A673 (cell line): ENCODE results near the gene NUDT12. TPM values are rescaled to one million over a fixed set of nuclear protein-coding genes. Genes with fewer than 3 reads are reported as not detected.

Source experiments
- BruUV-seq: library from RNA; stranded (reverse); fragments of 400-500 nt; replicated peaks from 2 replicates; lab custom pipeline; 2021; lab: Mats Ljungman, UMichigan
- CTCF ChIA-PET: fragments of 300-600 bp; sonication (Branson Sonifier 250); formaldehyde crosslinking; loops from one replicate; lab custom pipeline; 2022; ENCODE audit warnings: antibody characterized with exemption; lab: Charles Lee
- POLR2A ChIA-PET: fragments of 300-600 bp; sonication (Branson Sonifier 250); formaldehyde crosslinking; loops from one replicate; lab custom pipeline; 2022; ENCODE audit warnings: antibody characterized with exemption; ENCODE audit not compliant: low non-redundant PET; lab: Charles Lee
- DNase-seq: peaks from one replicate; pipeline ENCODE4 v3.0.0-alpha.2; 2015; ENCODE audit warnings: low spot score
- H3K27ac ChIP-seq: fragments of 200-600 bp; sonication (generic); 2 replicates; pipeline ENCODE4 v1.5.1; 2016; ENCODE audit warnings: mixed run types, low read depth, mild to moderate bottlenecking, mixed read lengths, antibody characterized with exemption, low read length; ENCODE audit not compliant: poor library complexity, severe bottlenecking
- H3K27me3 ChIP-seq: fragments of 200-600 bp; sonication (generic); replicated peaks from 2 replicates; pipeline ENCODE4 v1.6.1; 2017; ENCODE audit warnings: mixed run types, low read depth, mild to moderate bottlenecking, mixed read lengths, antibody characterized with exemption, low read length; ENCODE audit not compliant: insufficient read depth, poor library complexity
- H3K36me3 ChIP-seq: fragments of 200-600 bp; sonication (generic); 2 replicates; pipeline ENCODE4 v1.6.1; 2016; ENCODE audit warnings: mixed run types, mild to moderate bottlenecking, mixed read lengths, antibody characterized with exemption, low read length; ENCODE audit not compliant: insufficient read depth, poor library complexity, severe bottlenecking
- H3K4me1 ChIP-seq: fragments of 200-600 bp; sonication (generic); 2 replicates; pipeline ENCODE4 v1.6.1; 2017; ENCODE audit warnings: mixed run types, mild to moderate bottlenecking, mixed read lengths, antibody characterized with exemption, low read length; ENCODE audit not compliant: insufficient read depth, poor library complexity, severe bottlenecking
- H3K4me3 ChIP-seq: fragments of 200-600 bp; sonication (generic); 2 replicates; pipeline ENCODE4 v1.5.1; 2016; ENCODE audit warnings: low read depth, mixed run types, mild to moderate bottlenecking, mixed read lengths, low read length; ENCODE audit not compliant: poor library complexity, severe bottlenecking
- H3K9me3 ChIP-seq: fragments of 200-600 bp; sonication (generic); 2 replicates; pipeline ENCODE4 v1.6.1; 2016; ENCODE audit warnings: mixed run types, low read depth, mild to moderate bottlenecking, mixed read lengths, antibody characterized with exemption, low read length; ENCODE audit not compliant: poor library complexity, severe bottlenecking
- EZH2 ChIP-seq: fragments of 200-600 bp; sonication (generic); IDR thresholded peaks from 2 replicates; pipeline ENCODE4 v1.6.1; 2017; ENCODE audit warnings: borderline replicate concordance, low read depth, mild to moderate bottlenecking, mixed read lengths, antibody characterized with exemption, low read length; ENCODE audit not compliant: poor library complexity, severe bottlenecking
- intact Hi-C: fragments of 100-400 bp; cut with micrococcal nuclease; formaldehyde crosslinking; loops from one replicate; pipeline ENCODE4 v1.10.0; 2022; ENCODE audit not compliant: unreplicated experiment
- total RNA-seq: library from RNA; stranded (reverse); gene quantifications from 2 replicates; pipeline ENCODE4 v1.2.3, GENCODE V29; 2021
- TF ChIP-seq, protein P1 (sequence below): fragments of 300-800, 200-600 bp; sonication (generic); conservative IDR thresholded peaks from 2 replicates; pipeline ENCODE4 v1.5.1; 2017; ENCODE audit warnings: low read depth, mild to moderate bottlenecking, antibody characterized with exemption, low read length, moderate library complexity, mixed read lengths

NUDT12 gene
- total RNA-seq, 1 experiment from 2014 or later, result 10.2 TPM

DNA sequence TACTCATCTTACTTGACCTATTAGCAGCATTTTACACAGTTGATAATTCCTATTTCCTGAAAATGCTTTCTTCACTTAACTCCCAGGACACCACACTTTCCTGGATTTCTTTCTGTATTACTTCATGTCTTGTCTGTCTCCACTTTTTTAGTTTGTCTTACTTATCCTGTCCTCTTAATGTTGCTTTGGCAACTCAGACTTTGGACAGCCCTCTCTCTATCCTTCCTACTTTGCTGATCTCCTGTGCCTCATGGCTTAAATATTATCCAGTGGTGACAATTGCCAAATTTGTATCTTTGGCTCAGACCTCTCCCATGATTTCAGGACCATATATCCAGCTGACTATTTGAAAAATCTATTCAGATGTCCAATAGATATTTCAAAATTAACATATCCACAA lies 39.8 kb upstream of the NUDT12 start:
- no TSS peak for BruUV-seq
- H3K4me3 ChIP-seq, result no peak overlapping the region
- TF ChIP-seq EZH2, result no peak
- TF ChIP-seq, protein P1, sequence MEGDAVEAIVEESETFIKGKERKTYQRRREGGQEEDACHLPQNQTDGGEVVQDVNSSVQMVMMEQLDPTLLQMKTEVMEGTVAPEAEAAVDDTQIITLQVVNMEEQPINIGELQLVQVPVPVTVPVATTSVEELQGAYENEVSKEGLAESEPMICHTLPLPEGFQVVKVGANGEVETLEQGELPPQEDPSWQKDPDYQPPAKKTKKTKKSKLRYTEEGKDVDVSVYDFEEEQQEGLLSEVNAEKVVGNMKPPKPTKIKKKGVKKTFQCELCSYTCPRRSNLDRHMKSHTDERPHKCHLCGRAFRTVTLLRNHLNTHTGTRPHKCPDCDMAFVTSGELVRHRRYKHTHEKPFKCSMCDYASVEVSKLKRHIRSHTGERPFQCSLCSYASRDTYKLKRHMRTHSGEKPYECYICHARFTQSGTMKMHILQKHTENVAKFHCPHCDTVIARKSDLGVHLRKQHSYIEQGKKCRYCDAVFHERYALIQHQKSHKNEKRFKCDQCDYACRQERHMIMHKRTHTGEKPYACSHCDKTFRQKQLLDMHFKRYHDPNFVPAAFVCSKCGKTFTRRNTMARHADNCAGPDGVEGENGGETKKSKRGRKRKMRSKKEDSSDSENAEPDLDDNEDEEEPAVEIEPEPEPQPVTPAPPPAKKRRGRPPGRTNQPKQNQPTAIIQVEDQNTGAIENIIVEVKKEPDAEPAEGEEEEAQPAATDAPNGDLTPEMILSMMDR, result no peak
- H3K4me1 ChIP-seq, result no peaks in the 10 kb centered on the region
- no peaks in the 10 kb centered on the region for H3K9me3 ChIP-seq
- no peak for DNase-seq
- H3K36me3 ChIP-seq, result no peaks in the 10 kb centered on the region
- no peaks in the 10 kb centered on the region for H3K27me3 ChIP-seq
- ChIA-PET CTCF (no interaction called here), POLR2A (no interaction called here)
- intact Hi-C loops, result no loop called here
- H3K27ac ChIP-seq, result no peak overlapping the region

DNA sequence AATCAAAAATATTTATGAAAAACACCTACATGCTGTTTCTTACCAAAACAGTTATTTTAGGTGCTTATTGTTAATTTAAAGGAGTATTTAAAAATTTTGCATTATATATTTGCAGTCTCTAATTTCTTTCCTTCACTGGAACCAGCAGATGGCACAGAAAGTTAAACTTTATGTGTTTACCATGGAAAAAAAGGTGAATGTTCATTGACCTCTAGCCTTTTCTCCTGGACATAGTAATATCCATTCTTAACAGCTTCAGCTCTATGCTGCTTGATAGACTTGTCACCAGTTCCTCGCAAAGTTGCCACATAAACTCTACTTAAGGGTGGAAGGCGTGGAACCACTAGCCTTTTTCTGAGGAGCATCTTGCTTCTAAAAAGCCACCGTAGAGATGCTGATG lies 38.7 kb upstream of the NUDT12 start:
- ChIA-PET POLR2A (no interaction called here), CTCF (no interaction called here)
- no peaks in the 10 kb centered on the region for H3K27me3 ChIP-seq
- intact Hi-C loops, result no loop called here
- H3K27ac ChIP-seq, result no peak overlapping the region
- no peak for DNase-seq
- H3K4me3 ChIP-seq, result no peak overlapping the region
- no peaks in the 10 kb centered on the region for H3K9me3 ChIP-seq
- no peaks in the 10 kb centered on the region for H3K36me3 ChIP-seq
- no peaks in the 10 kb centered on the region for H3K4me1 ChIP-seq
- BruUV-seq, result no TSS peak
- TF ChIP-seq EZH2, result no peak
- TF ChIP-seq, protein P1, result no peak

DNA sequence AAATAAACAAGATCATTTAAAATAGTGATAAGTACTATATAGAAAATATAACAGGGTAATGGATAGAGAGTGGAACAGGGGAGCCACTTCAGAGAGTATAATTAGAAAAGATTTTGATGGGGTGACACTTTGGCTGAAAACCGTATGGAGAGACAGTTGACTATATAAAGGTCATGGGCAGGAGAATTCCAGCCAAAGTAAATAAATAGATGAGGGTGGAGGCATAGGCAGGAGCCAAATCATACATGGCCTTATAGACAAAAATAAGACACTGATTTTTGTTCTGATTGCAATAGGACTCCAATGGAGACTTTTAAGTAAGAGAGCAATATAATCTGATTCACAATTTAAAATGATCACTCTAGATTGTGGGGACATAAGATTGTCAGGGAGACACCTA lies 37.5 kb upstream of the NUDT12 start:
- POLR2A ChIA-PET, result no interaction called here

More for the DNA sequence above, 37.5 kb upstream of the NUDT12 start:
- Histone ChIP-seq H3K27me3 (no peaks in the 10 kb centered on the region), H3K36me3 (no peaks in the 10 kb centered on the region), H3K27ac (no peak overlapping the region), H3K4me1 (no peaks in the 10 kb centered on the region), H3K4me3 (no peak overlapping the region), H3K9me3 (no peaks in the 10 kb centered on the region)
- CTCF ChIA-PET, result no interaction called here
- no peak for TF ChIP-seq EZH2
- TF ChIP-seq, protein P1, result no peak
- intact Hi-C loops, result no loop called here
- BruUV-seq, result no TSS peak
- DNase-seq, result no peak
